ENCODE data around the gene ASB1. TPM values are rescaled to one million over a fixed set of nuclear protein-coding genes. Genes with fewer than 3 reads are reported as not detected.

Gene ASB1
- polyA plus RNA-seq, 1 donor: 20.8 TPM

- Histone ChIP-seq H3K9me3 (ENCODE audit: control insufficient read depth, low read depth, low read length) (peaks cover 11% of the 10 kb centered on the region), H3K27ac (ENCODE audit: low read length) (no peak overlapping the region), H3K27me3 (ENCODE audit: control insufficient read depth, insufficient read depth, low read length) (no peaks in the 10 kb centered on the region), H3K36me3 (ENCODE audit: control insufficient read depth, insufficient read depth, low read length) (no peaks in the 10 kb centered on the region), H3K4me1 (ENCODE audit: control insufficient read depth, insufficient read depth, low read length) (no peaks in the 10 kb centered on the region), H3K4me3 (ENCODE audit: low read length) (no peak overlapping the region)
- no peak for DNase-seq
- WGBS (ENCODE audit: insufficient coverage, low lambda C conversion rate): no CpG with 5 or more reads among the region's 10 CpGs
Measured at GRCh38 chr2:238466243-238466756, 39.6 kb downstream of the ASB1 start.

GRCh38 chr2:238467062-238467461, 40.3 kb downstream of the ASB1 start:
- no peak overlapping the region for H3K4me3 ChIP-seq (ENCODE audit: low read length)
- DNase-seq: no peak
- no peak overlapping the region for H3K27ac ChIP-seq (ENCODE audit: low read length)
- H3K27me3 ChIP-seq (ENCODE audit: control insufficient read depth, insufficient read depth, low read length): no peaks in the 10 kb centered on the region
- H3K9me3 ChIP-seq (ENCODE audit: control insufficient read depth, low read depth, low read length): peaks cover 11% of the 10 kb centered on the region
- WGBS (ENCODE audit: insufficient coverage, low lambda C conversion rate): no CpG with 5 or more reads among the region's 4 CpGs
- H3K36me3 ChIP-seq (ENCODE audit: control insufficient read depth, insufficient read depth, low read length): no peaks in the 10 kb centered on the region
- H3K4me1 ChIP-seq (ENCODE audit: control insufficient read depth, insufficient read depth, low read length): no peaks in the 10 kb centered on the region

- peaks cover 11% of the 10 kb centered on the region for H3K9me3 ChIP-seq (ENCODE audit: control insufficient read depth, low read depth, low read length)
- H3K36me3 ChIP-seq (ENCODE audit: control insufficient read depth, insufficient read depth, low read length): no peaks in the 10 kb centered on the region
- WGBS (ENCODE audit: insufficient coverage, low lambda C conversion rate): 100% methylated on average over 1 of the region's 1 CpG
- no peaks in the 10 kb centered on the region for H3K4me1 ChIP-seq (ENCODE audit: control insufficient read depth, insufficient read depth, low read length)
- H3K4me3 ChIP-seq (ENCODE audit: low read length): no peak overlapping the region
- no peaks in the 10 kb centered on the region for H3K27me3 ChIP-seq (ENCODE audit: control insufficient read depth, insufficient read depth, low read length)
- no peak overlapping the region for H3K27ac ChIP-seq (ENCODE audit: low read length)
- no peak for DNase-seq
Measured at GRCh38 chr2:238467792-238468191, 41.1 kb downstream of the ASB1 start.

DNA sequence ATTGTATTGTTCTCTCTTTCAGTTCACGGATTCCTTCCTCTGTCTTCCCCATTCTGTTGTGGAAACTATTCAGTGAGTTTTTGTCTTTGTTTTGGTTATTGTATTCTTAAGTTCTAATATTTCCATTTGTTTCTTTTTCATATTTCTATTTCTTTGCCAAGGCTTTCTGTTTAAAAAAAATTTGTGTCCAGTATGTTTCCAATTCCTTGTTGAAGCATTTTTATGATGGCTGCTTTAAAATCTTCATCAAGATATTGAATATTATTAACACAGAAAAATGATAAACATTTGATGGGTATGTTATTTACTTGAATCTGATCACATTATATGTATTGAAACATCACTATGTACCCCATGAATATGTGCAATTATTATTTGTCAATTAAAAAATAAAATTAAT, 42.4 kb downstream of the ASB1 start:
- DNase-seq: no peak
- H3K27me3 ChIP-seq (ENCODE audit: control insufficient read depth, insufficient read depth, low read length): no peaks in the 10 kb centered on the region
- 80% methylated on average over 1 of the region's 1 CpG for WGBS (ENCODE audit: insufficient coverage, low lambda C conversion rate)
- H3K4me3 ChIP-seq (ENCODE audit: low read length): no peak overlapping the region
- peaks cover 11% of the 10 kb centered on the region for H3K9me3 ChIP-seq (ENCODE audit: control insufficient read depth, low read depth, low read length)
- H3K36me3 ChIP-seq (ENCODE audit: control insufficient read depth, insufficient read depth, low read length): no peaks in the 10 kb centered on the region
- no peak overlapping the region for H3K27ac ChIP-seq (ENCODE audit: low read length)
- no peaks in the 10 kb centered on the region for H3K4me1 ChIP-seq (ENCODE audit: control insufficient read depth, insufficient read depth, low read length)

- Histone ChIP-seq H3K4me1 (ENCODE audit: control insufficient read depth, insufficient read depth, low read length) (no peaks in the 10 kb centered on the region), H3K27me3 (ENCODE audit: control insufficient read depth, insufficient read depth, low read length) (no peaks in the 10 kb centered on the region), H3K4me3 (ENCODE audit: low read length) (no peak overlapping the region), H3K36me3 (ENCODE audit: control insufficient read depth, insufficient read depth, low read length) (no peaks in the 10 kb centered on the region), H3K9me3 (ENCODE audit: control insufficient read depth, low read depth, low read length) (peaks cover 11% of the 10 kb centered on the region), H3K27ac (ENCODE audit: low read length) (no peak overlapping the region)
- WGBS (ENCODE audit: insufficient coverage, low lambda C conversion rate): 100% methylated on average over 2 of the region's 4 CpGs
- no peak for DNase-seq
Measured at GRCh38 chr2:238473014-238473413, 46.3 kb downstream of the ASB1 start.

DNA sequence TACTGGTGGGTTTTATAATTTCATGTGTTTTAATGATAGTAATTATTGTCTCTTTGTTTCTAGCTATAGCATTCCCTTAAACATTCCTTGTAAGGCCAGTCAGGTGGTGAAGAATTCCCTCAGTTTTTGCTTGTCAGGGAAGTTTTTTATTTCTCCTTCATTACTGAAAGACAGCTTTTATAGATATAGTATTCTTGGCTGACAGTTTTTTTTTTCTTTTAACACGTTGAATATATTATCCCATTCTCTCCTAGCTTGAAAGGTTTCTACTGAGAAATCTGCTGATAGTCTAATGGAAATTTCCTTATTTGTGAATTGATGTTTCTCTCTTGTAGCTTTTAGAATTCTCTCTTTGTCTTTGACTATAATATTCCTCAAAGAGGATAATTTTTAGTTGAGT, 46.8 kb downstream of the ASB1 start:
- Histone ChIP-seq H3K9me3 (ENCODE audit: control insufficient read depth, low read depth, low read length) (peaks cover 10% of the 10 kb centered on the region), H3K36me3 (ENCODE audit: control insufficient read depth, insufficient read depth, low read length) (no peaks in the 10 kb centered on the region), H3K27me3 (ENCODE audit: control insufficient read depth, insufficient read depth, low read length) (no peaks in the 10 kb centered on the region), H3K4me3 (ENCODE audit: low read length) (no peak overlapping the region), H3K27ac (ENCODE audit: low read length) (no peak overlapping the region), H3K4me1 (ENCODE audit: control insufficient read depth, insufficient read depth, low read length) (no peaks in the 10 kb centered on the region)
- WGBS (ENCODE audit: insufficient coverage, low lambda C conversion rate): no CpG with 5 or more reads among the region's 1 CpG
- no peak for DNase-seq

- WGBS (ENCODE audit: insufficient coverage, low lambda C conversion rate): no CpG with 5 or more reads among the region's 1 CpG
- Histone ChIP-seq H3K27me3 (ENCODE audit: control insufficient read depth, insufficient read depth, low read length) (no peaks in the 10 kb centered on the region), H3K27ac (ENCODE audit: low read length) (no peak overlapping the region), H3K36me3 (ENCODE audit: control insufficient read depth, insufficient read depth, low read length) (no peaks in the 10 kb centered on the region), H3K9me3 (ENCODE audit: control insufficient read depth, low read depth, low read length) (peaks cover 4% of the 10 kb centered on the region), H3K4me1 (ENCODE audit: control insufficient read depth, insufficient read depth, low read length) (no peaks in the 10 kb centered on the region), H3K4me3 (ENCODE audit: low read length) (no peak overlapping the region)
- DNase-seq: no peak
Measured at GRCh38 chr2:238475034-238475433, 48.3 kb downstream of the ASB1 start.

DNA sequence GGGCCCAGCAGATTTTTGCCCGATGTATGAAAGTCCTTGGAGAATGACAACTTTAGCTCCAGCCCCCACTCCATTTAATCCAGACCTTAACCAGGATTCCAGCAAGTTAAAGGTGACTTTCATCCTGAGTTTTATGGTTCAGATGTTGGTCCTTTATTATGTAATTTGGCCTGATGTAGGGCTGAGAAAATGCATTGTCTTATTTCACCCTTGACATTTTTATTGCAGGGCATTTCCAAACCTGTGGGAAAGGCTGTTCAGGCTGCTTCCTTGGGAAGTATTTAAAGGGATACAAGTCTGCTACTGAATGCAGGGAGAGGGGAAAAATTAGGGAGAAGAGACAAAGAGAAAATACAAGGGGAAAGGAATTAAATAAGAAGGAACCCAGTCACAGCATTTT, 48.8 kb downstream of the ASB1 start:
- H3K27me3 ChIP-seq (ENCODE audit: control insufficient read depth, insufficient read depth, low read length): no peaks in the 10 kb centered on the region

DNA sequence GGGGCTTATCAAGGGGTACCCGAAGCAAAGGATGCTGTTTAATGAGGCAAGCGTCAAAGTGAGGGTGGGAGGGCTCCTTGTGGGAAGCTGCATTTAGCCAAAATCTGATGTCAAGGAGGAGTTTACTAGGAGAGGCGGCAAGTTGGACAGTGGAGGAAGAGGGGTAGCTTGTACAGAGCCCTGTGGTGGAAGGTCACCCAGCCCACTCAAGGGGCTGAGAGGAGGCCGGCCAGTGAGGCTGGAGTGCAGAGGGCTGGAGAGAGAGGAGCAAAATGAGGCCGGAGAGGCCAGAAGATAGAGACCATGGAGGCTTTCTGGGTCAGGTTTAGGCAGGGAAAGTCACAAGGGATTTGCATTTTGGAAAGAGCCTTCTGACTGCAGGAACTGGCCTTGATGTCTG, 49.5 kb downstream of the ASB1 start:
- no peak for DNase-seq

More for the DNA sequence above, 48.8 kb downstream of the ASB1 start:
- peaks cover 4% of the 10 kb centered on the region for H3K9me3 ChIP-seq (ENCODE audit: control insufficient read depth, low read depth, low read length)
- no peaks in the 10 kb centered on the region for H3K4me1 ChIP-seq (ENCODE audit: control insufficient read depth, insufficient read depth, low read length)
- no peak overlapping the region for H3K27ac ChIP-seq (ENCODE audit: low read length)
- no peak for DNase-seq
- no CpG with 5 or more reads among the region's 1 CpG for WGBS (ENCODE audit: insufficient coverage, low lambda C conversion rate)
- H3K36me3 ChIP-seq (ENCODE audit: control insufficient read depth, insufficient read depth, low read length): no peaks in the 10 kb centered on the region
- no peak overlapping the region for H3K4me3 ChIP-seq (ENCODE audit: low read length)

GRCh38 chr2:238478216-238478615, 51.5 kb downstream of the ASB1 start:
- WGBS (ENCODE audit: insufficient coverage, low lambda C conversion rate): no CpG with 5 or more reads among the region's 4 CpGs
- Histone ChIP-seq H3K27ac (ENCODE audit: low read length) (no peak overlapping the region), H3K36me3 (ENCODE audit: control insufficient read depth, insufficient read depth, low read length) (no peaks in the 10 kb centered on the region), H3K4me3 (ENCODE audit: low read length) (no peak overlapping the region), H3K4me1 (ENCODE audit: control insufficient read depth, insufficient read depth, low read length) (no peaks in the 10 kb centered on the region), H3K27me3 (ENCODE audit: control insufficient read depth, insufficient read depth, low read length) (no peaks in the 10 kb centered on the region), H3K9me3 (ENCODE audit: control insufficient read depth, low read depth, low read length) (peaks cover 4% of the 10 kb centered on the region)
- DNase-seq: no peak

More for the DNA sequence above, 49.5 kb downstream of the ASB1 start:
- Histone ChIP-seq H3K4me3 (ENCODE audit: low read length) (no peak overlapping the region), H3K36me3 (ENCODE audit: control insufficient read depth, insufficient read depth, low read length) (no peaks in the 10 kb centered on the region), H3K4me1 (ENCODE audit: control insufficient read depth, insufficient read depth, low read length) (no peaks in the 10 kb centered on the region), H3K9me3 (ENCODE audit: control insufficient read depth, low read depth, low read length) (peaks cover 4% of the 10 kb centered on the region), H3K27me3 (ENCODE audit: control insufficient read depth, insufficient read depth, low read length) (no peaks in the 10 kb centered on the region), H3K27ac (ENCODE audit: low read length) (no peak overlapping the region)
- WGBS (ENCODE audit: insufficient coverage, low lambda C conversion rate): 70% methylated on average over 2 of the region's 5 CpGs

DNA sequence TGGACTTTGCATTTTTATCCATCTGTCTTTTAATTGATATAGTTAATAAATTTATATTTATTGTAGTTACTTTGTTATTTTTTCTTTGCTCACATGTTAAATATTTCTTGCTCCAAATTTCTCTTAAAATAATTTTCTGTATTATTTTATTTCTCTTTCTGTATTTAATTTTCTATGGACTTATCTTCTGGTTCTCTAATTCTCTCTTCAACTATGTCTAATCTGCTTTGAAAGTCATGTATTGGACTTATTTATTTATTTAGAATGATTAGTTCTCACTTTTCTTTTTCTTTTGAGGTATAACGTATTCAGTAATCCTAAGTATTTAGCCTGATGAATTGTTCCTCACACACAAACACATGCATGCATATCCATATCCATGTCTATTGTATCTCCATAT, 53.1 kb downstream of the ASB1 start:
- no peaks in the 10 kb centered on the region for H3K27me3 ChIP-seq (ENCODE audit: control insufficient read depth, insufficient read depth, low read length)
- H3K36me3 ChIP-seq (ENCODE audit: control insufficient read depth, insufficient read depth, low read length): no peaks in the 10 kb centered on the region
- 86% methylated on average over 1 of the region's 1 CpG for WGBS (ENCODE audit: insufficient coverage, low lambda C conversion rate)
- no peaks in the 10 kb centered on the region for H3K4me1 ChIP-seq (ENCODE audit: control insufficient read depth, insufficient read depth, low read length)
- peaks cover 9% of the 10 kb centered on the region for H3K9me3 ChIP-seq (ENCODE audit: control insufficient read depth, low read depth, low read length)
- H3K4me3 ChIP-seq (ENCODE audit: low read length): no peak overlapping the region
- no peak for DNase-seq
- no peak overlapping the region for H3K27ac ChIP-seq (ENCODE audit: low read length)

Measured in large intestine (tissue), 3 donors.